Heart right ventricle (tissue), 16 donors: ENCODE data around the gene ZCCHC14. TPM values are rescaled to one million over a fixed set of nuclear protein-coding genes. Genes with fewer than 3 reads are reported as not detected.
A peak's percentile ranks its signal among the peaks of the same experiment; 100 is the strongest.
"Not testable (repeated sequence)": the region's sequence is repeated elsewhere in the genome, so short reads cannot be mapped to it uniquely, and the experiment has no call there.

Experiments
- ATAC-seq, 8 donors: fragments of 200-7000 bp; cut with Tn5 transposase; one replicate each; pipeline ENCODE4 v1.9.1; 2020; ENCODE audit warnings: mild to moderate bottlenecking in 8 of 8, moderate library complexity in 8 of 8, moderate number of reproducible peaks in 1 of 8
- DNase-seq, 2 donors: peaks; one replicate each; pipeline ENCODE4 v3.0.0-alpha.2; 2020
- H3K27ac ChIP-seq, 10 donors: fragments of 200-600 bp; sonication (generic) in 2 of 10; one replicate each; pipeline versions ENCODE4 v1.5.0 to v1.8.0; 2020 to 2022; ENCODE audit warnings: mild to moderate bottlenecking in 3 of 10
- H3K27me3 ChIP-seq, 7 donors: fragments of 200-600 bp; one replicate each; pipeline ENCODE4 v1.8.0; 2021 to 2022; ENCODE audit warnings: mild to moderate bottlenecking in 2 of 7
- H3K36me3 ChIP-seq, 9 donors: fragments of 200-600 bp; sonication (generic) in 1 of 9; one replicate each; pipeline versions ENCODE4 v1.5.0 to v1.8.0; 2020 to 2022; ENCODE audit warnings: mild to moderate bottlenecking in 2 of 9
- H3K4me1 ChIP-seq, 9 donors: fragments of 200-600 bp; sonication (generic) in 1 of 9; one replicate each; pipeline versions ENCODE4 v1.5.0 to v1.8.0; 2020 to 2022; ENCODE audit warnings: mild to moderate bottlenecking in 4 of 9
- H3K4me3 ChIP-seq, 10 donors: fragments of 200-600 bp; sonication (generic) in 2 of 10; one replicate each; pipeline versions ENCODE4 v1.5.0 to v1.8.0; 2020 to 2022; ENCODE audit warnings: mild to moderate bottlenecking in 7 of 10, moderate library complexity in 2 of 10
- H3K9me3 ChIP-seq, 11 donors: fragments of 200-600 bp in 10 of 11; sonication (generic) in 2 of 11; one replicate each; pipeline versions ENCODE4 v1.5.0 to v1.8.0; 2013 to 2022; ENCODE audit warnings: mild to moderate bottlenecking in 2 of 11, control low read depth in 1 of 11, moderate library complexity in 1 of 11
- CTCF ChIP-seq, 9 donors: fragments of 200-600 bp; sonication (generic) in 2 of 9; IDR thresholded peaks; one replicate each; pipeline versions ENCODE4 v1.5.0 to v1.8.0; 2021 to 2022; ENCODE audit warnings: antibody characterized with exemption in 9 of 9, mild to moderate bottlenecking in 5 of 9, moderate library complexity in 1 of 9
- WGBS, 2 donors: extraction: QIAGEN DNeasy Blood & Tissue Kit; methylation state at CpG; one replicate each; pipeline ENCODE4 v1.1.7; 2013; ENCODE audit warnings: inconsistent platforms in 1 of 2; 5-methylcytosine and 5-hydroxymethylcytosine counted together
- intact Hi-C, 10 donors: fragments of 100-400 bp; cut with DNase I; formaldehyde crosslinking; loops; one replicate each; pipeline versions ENCODE4 v1.11.1 to v1.14.2; 2022
- polyA plus RNA-seq, 2 donors: library from polyadenylated mRNA; stranded (reverse); fragments of 200-250 nt; gene quantifications; one replicate each; pipeline ENCODE4 v1.2.3, GENCODE V29; 2013
- total RNA-seq, 10 donors: library from RNA; stranded (reverse); fragmentation: NEBNext Ultra II Directional in 3 of 10; extraction: Animal tissue kit (Norgen Biotek cat#: 25700) in 3 of 10; gene quantifications; one replicate each; pipeline versions ENCODE4 v1.2.1 to v1.2.4, GENCODE V29; 2021 to 2023
- donor health status: Arrhythmogenic right ventricular cardiomyopathy.
- donor health status: ischemic (EF 13 %, LVEDD 7.1; RV severe dilation, severe dysfunction).
- donor health status: healthy with polysubstance abuse.
- donor health status: DM: no; HTN: yes; CAD: no.
- donor health status: DM: no; HTN: no; CAD: no.
- donor health status: ischemic (EF 25% LVEDD 6.9; RV normal size, moderate dysfunction).
- donor health status: ischemic (EF 25% LVEDD 5.7; RV mildly dilated, moderate dysfunction).
- donor health status: healthy.
- donor health status: DM: yes; HTN: yes; CAD: no.
- donor health status: Ischemic cardiomyopathy.
- donor health status: ischemic (EF 35%, LVEDD 5.7; RV mildly dilated, moderate dysfunction).
- donor health status: nonischemic (EF 11% LVEDD 7.7; RV severe dilation, severe dysfunction).
- donor health status: DM: yes; HTN: yes; CAD: no.
- donor health status: PGD.
- donor health status: ischemic (EF 29% LVEDD 5.4; RV normal size, mild dysfunction).
- donor health status: nonischemic (EF 23%, LVEDD 6.1; RV moderate dilation, normal function).

Gene ZCCHC14
- total and polyA plus RNA-seq, 12 donors = 4.5 to 19.3 (median 15.7) TPM

GRCh38 chr16:87382023-87382785 is 110.6 kb downstream of the ZCCHC14 start:
- DNase-seq (no peak), ATAC-seq (no peak)
- H3K27ac ChIP-seq = peak overlapping the region; percentile 74 to 92 (median 90)
- peak overlapping the region; percentile 47 to 81 (median 66) for H3K4me3 ChIP-seq
- H3K36me3 ChIP-seq = peaks cover 0 to 8% (median 0%) of the 10 kb centered on the region in 9 donors
- 19 to 26% methylated on average over 17 of the region's 17 CpGs for WGBS, 2 donors
- H3K9me3 ChIP-seq = no peaks in the 10 kb centered on the region
- intact Hi-C loops = loop anchor here in 8 of 10 donors (5.0 to 10.0 kb wide), 4 partner anchors 55 to 817 kb away; partner anchors contain the start of genes C16orf95 (in 3 of the 8) and FOXC2 (in 1 of the 8)
- no peaks in the 10 kb centered on the region for H3K27me3 ChIP-seq
- peaks cover 7 to 66% (median 52%) of the 10 kb centered on the region in 9 donors for H3K4me1 ChIP-seq
- no peak for TF ChIP-seq CTCF (IDR thresholded peaks at IDR 0.05)

GRCh38 chr16:87380881-87381280 is 111.9 kb downstream of the ZCCHC14 start:
- no peak for TF ChIP-seq CTCF (IDR thresholded peaks at IDR 0.05)
- no peaks in the 10 kb centered on the region for H3K9me3 ChIP-seq
- no peak for DNase-seq
- H3K27ac ChIP-seq = peak overlapping the region in 9 of 10 donors; percentile 42 to 92 (median 83)
- H3K4me3 ChIP-seq = peak overlapping the region in 7 of 10 donors; percentile 61 to 81 (median 68)
- H3K36me3 ChIP-seq = peaks cover 0 to 13% (median 0%) of the 10 kb centered on the region in 9 donors
- peaks cover 7 to 72% (median 56%) of the 10 kb centered on the region in 9 donors for H3K4me1 ChIP-seq
- ATAC-seq = no peak
- no peaks in the 10 kb centered on the region for H3K27me3 ChIP-seq
- WGBS, 2 donors = 51 to 53% methylated on average over 4 of the region's 4 CpGs
- intact Hi-C loops = loop anchor here in 9 of 10 donors (2.0 to 10.0 kb wide), 5 partner anchors 54 to 816 kb away; partner anchors contain the start of genes C16orf95 (in 3 of the 9) and FOXC2 (in 1 of the 9)

GRCh38 chr16:87380403-87380802 is 112.4 kb downstream of the ZCCHC14 start:
- no peaks in the 10 kb centered on the region for H3K9me3 ChIP-seq
- no peak for TF ChIP-seq CTCF (IDR thresholded peaks at IDR 0.05)
- no peak for ATAC-seq
- peaks cover 7 to 76% (median 60%) of the 10 kb centered on the region in 9 donors for H3K4me1 ChIP-seq
- 82 to 85% methylated on average over 10 of the region's 10 CpGs for WGBS, 2 donors
- no peaks in the 10 kb centered on the region for H3K27me3 ChIP-seq
- peak overlapping the region in 8 of 10 donors; percentile 42 to 92 (median 83) for H3K27ac ChIP-seq
- intact Hi-C loops = loop anchor here in 9 of 10 donors (2.0 to 10.0 kb wide), 5 partner anchors 53 to 816 kb away; partner anchors contain the start of genes C16orf95 (in 3 of the 9) and FOXC2 (in 1 of the 9)
- no peak for DNase-seq
- H3K4me3 ChIP-seq = peak overlapping the region in 5 of 10 donors; percentile 61 to 81 (median 75)
- H3K36me3 ChIP-seq = peaks cover 0 to 13% (median 0%) of the 10 kb centered on the region in 9 donors

- intact Hi-C loops, H3K27me3 ChIP-seq, DNase-seq, H3K4me3 ChIP-seq, H3K27ac ChIP-seq, H3K9me3 ChIP-seq, ATAC-seq: not testable (repeated sequence)
- WGBS, 2 donors = 95 to 96% methylated on average over 3 of the region's 3 CpGs
- H3K36me3 ChIP-seq = peaks cover 0 to 13% (median 0%) of the 10 kb centered on the region in 9 donors
- H3K4me1 ChIP-seq = peaks cover 4 to 81% (median 60%) of the 10 kb centered on the region in 9 donors
Observed at GRCh38 chr16:87379312-87379752, 113.5 kb downstream of the ZCCHC14 start.
